Occipital lobe (tissue), 2 donors: Measurements from ENCODE around the gene KASH5. TPM values are rescaled to one million over a fixed set of nuclear protein-coding genes. Genes with fewer than 3 reads are reported as not detected.
"Not testable (repeated sequence)": the region's sequence is repeated elsewhere in the genome, so short reads cannot be mapped to it uniquely, and the experiment has no call there.

Experiments
- DNase-seq: peaks from one replicate; lab custom pipeline; 2025; lab: John Stamatoyannopoulos, UW
- total RNA-seq: library from RNA; depleted of rRNA; stranded (reverse); fragments of >200 nt; gene quantifications from one replicate; pipeline ENCODE4 v1.2.3, GENCODE V29; 2014

Gene KASH5
- total RNA-seq, 1 donor from 2014 or later: not detected

- DNase-seq: peak; percentile 95
These were observed 65.1 kb downstream of the KASH5 start, which contains the start of gene ALDH16A1 for GRCh38 chr19:49453013-49453756. TSS of gene ALDH16A1 (plus strand) at chr19:49453225. CDS start at chr19:49453332, 107 bp downstream.

DNA sequence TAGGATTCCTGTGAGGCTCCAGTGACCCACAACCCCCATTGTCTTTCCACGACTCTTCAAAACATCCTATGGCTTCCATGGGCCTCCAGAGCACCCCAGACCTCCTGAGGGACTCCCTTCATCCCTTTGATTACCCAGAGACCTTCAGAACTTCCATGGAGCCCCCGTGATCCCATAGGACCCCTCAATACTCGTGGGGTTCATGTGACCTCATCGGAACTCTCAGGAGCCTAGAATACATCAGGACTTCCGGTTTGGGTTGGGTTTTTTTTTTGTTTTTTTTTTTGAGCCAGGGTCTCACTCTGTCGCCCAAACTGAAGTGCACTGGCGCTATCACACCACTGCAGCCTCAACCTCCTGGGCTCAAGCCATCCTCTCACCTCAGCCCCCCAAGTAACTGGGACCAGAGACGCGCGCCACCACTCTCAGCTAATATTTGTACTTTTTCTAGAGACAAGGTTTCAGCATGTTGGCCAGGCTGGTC, 65.8 kb downstream of the KASH5 start:
- DNase-seq: no peak

DNA sequence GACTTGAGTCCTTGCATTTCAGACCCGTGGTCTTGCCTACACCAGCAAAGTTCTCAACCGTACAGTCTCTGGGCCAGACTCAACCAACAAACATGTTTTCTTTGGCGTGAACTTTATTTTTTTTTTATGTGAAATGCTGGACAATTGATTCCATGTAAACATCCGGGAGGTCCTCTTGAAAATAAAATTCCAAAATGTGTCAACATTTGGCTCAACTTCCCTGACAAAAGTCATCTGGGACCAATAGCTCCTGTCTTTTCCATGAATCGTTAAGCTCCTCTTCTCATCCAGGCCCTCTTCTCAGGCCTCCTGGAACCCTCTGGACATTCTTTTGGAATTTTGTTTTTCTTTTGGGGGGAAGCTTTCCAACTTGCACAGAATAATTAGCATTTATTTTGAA, 67.7 kb downstream of the KASH5 start:
- DNase-seq: no peak

GRCh38 chr19:49456326-49456725, 68.3 kb downstream of the KASH5 start:
- no peak for DNase-seq

DNA sequence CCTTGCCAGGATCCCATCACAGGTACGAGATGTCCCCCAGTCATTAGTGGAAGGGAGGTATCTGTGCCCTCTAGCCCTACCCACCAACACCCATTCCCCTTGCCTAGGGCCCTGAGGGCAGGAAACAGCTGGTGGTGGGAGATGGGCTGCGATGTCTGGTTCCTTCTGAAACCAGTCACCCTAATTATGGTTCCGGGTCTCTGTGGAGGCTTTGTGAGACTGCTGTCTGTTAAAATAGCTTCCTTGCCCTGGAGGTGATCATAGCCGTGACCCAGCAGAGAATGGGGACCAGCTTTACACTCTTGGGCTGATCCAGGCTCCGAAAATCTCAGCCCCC, 70.5 kb downstream of the KASH5 start:
- no peak for DNase-seq

DNA sequence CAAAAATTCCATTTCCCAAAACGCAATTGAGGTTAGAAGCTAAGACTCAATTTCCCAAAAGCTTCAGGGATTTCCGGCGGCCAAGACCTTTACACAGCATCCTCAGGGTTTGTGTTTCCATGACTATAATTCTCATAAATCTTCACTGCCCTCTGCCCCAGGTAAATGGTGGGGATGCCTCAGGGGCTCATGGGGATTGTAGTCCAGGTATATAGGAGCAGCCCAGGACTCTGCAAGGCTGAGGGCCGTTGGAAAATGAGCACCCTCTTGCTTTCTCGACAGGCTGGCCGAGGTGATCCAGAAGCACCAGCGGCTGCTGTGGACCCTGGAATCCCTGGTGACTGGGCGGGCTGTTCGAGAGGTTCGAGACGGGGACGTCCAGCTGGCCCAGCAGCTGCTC, 71.3 kb downstream of the KASH5 start:
- DNase-seq: no peak

- DNase-seq: not testable (repeated sequence)
These were observed 73.1 kb downstream of the KASH5 start for GRCh38 chr19:49461130-49461529.

- DNase-seq: no peak
These were observed 73.6 kb downstream of the KASH5 start for GRCh38 chr19:49461656-49462055.

- DNase-seq: no peak
These were observed 74.4 kb downstream of the KASH5 start for GRCh38 chr19:49462492-49462891.

- DNase-seq: no peak
These were observed 76.1 kb downstream of the KASH5 start for GRCh38 chr19:49463960-49464740.

GRCh38 chr19:49465371-49465770, 77.3 kb downstream of the KASH5 start:
- DNase-seq: no peak

Other genes with a start within 250 kb of the KASH5 start
- gene HRC, start 232.9 kb upstream of the KASH5 start, total RNA-seq: 0.47 TPM
- 4.7 TPM for gene TRPM4, start 230.5 kb upstream of the KASH5 start, total RNA-seq
- not detected for gene SLC6A16, start 63.1 kb upstream of the KASH5 start, total RNA-seq
- gene CD37, start 52.8 kb upstream of the KASH5 start, total RNA-seq: 1.1 TPM
- gene TEAD2, start 25.8 kb upstream of the KASH5 start, total RNA-seq: 10.0 TPM
- gene DKKL1, start 24.4 kb upstream of the KASH5 start, total RNA-seq: 2.2 TPM
- not detected for gene PTH2, start 35.2 kb downstream of the KASH5 start, total RNA-seq
- not detected for gene GFY, start 37.1 kb downstream of the KASH5 start, total RNA-seq
- 34.6 TPM for gene SLC17A7, start 53.3 kb downstream of the KASH5 start, total RNA-seq
- 58.0 TPM for gene PIH1D1, start 63.6 kb downstream of the KASH5 start, total RNA-seq
- gene ALDH16A1, start 65.0 kb downstream of the KASH5 start, total RNA-seq: 8.0 TPM
- gene FLT3LG, start 86.0 kb downstream of the KASH5 start, total RNA-seq: not detected
- gene RPL13A, start 99.4 kb downstream of the KASH5 start, total RNA-seq: 2,203 TPM
- gene RPS11, start 108.2 kb downstream of the KASH5 start, total RNA-seq: 3,859 TPM
- 12.9 TPM for gene FCGRT, start 124.4 kb downstream of the KASH5 start, total RNA-seq
- gene RCN3, start 139.8 kb downstream of the KASH5 start, total RNA-seq: 2.3 TPM
- 22.8 TPM for gene NOSIP, start 192.3 kb downstream of the KASH5 start, total RNA-seq
- gene PRRG2, start 193.1 kb downstream of the KASH5 start, total RNA-seq: 0.31 TPM
- gene PRR12, start 202.9 kb downstream of the KASH5 start, total RNA-seq: 2.5 TPM